RWPE1 (cell line): Measurements from ENCODE around the gene DTWD2.
A peak's percentile ranks its signal among the peaks of the same experiment; 100 is the strongest.
"Not testable (repeated sequence)": the region's sequence is repeated elsewhere in the genome, so short reads cannot be mapped to it uniquely, and the experiment has no call there.

Source experiments
- CTCF ChIA-PET: fragments of 350-600 bp; sonication (Branson Sonifier 250); formaldehyde crosslinking; extraction: SDS; loops from one replicate; lab custom pipeline; 2021; lab: Yijun Ruan, JAX
- POLR2A ChIA-PET: fragments of 400-600 bp; formaldehyde crosslinking; extraction: SDS; loops from one replicate; lab custom pipeline; 2020; ENCODE audit warnings: antibody characterized with exemption; ENCODE audit not compliant: low non-redundant PET; lab: Yijun Ruan, JAX
- DNase-seq: peaks from one replicate; pipeline ENCODE4 v3.0.0; 2012; ENCODE audit warnings: low spot score
- H3K27ac ChIP-seq: fragments of 450-650 bp; 2 replicates; pipeline ENCODE4 v1.5.1; 2017
- TF ChIP-seq, protein P1 (sequence below): fragments of 450-650 bp; conservative IDR thresholded peaks from 2 replicates; pipeline ENCODE4 v1.5.1; 2017; ENCODE audit warnings: low read depth, mild to moderate bottlenecking

DTWD2 gene

DNA sequence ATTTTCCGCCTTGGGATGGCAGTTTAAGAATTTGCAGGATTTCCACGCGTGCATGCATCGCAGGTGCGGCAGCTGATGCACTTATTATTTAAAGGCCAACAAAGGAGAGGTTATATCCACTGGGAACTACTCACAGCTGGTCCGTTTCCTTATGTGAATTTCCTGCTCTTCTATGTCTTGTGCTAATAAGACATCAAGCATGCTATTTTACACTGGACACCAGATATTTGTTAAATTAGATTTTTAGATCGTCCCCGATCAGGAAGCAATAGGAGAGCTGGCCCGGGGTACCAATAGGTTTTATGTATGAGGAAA, 476 bp upstream of the DTWD2 start:
- peak overlapping the region; percentile 92 for H3K27ac ChIP-seq
- ChIA-PET POLR2A (interaction anchor here (0.7 to 1.2 kb wide), 2 partner anchors 268 to 959 kb away, joined by 3 to 4 read pairs; no protein-coding TSS in a partner anchor), CTCF (interaction anchor here (0.6 to 3.3 kb wide), 14 partner anchors 14 to 1339 kb away, joined by 3 to 30 read pairs (median 3); no protein-coding TSS in a partner anchor)
- peak; percentile 22 for DNase-seq
- TF ChIP-seq, protein P1, sequence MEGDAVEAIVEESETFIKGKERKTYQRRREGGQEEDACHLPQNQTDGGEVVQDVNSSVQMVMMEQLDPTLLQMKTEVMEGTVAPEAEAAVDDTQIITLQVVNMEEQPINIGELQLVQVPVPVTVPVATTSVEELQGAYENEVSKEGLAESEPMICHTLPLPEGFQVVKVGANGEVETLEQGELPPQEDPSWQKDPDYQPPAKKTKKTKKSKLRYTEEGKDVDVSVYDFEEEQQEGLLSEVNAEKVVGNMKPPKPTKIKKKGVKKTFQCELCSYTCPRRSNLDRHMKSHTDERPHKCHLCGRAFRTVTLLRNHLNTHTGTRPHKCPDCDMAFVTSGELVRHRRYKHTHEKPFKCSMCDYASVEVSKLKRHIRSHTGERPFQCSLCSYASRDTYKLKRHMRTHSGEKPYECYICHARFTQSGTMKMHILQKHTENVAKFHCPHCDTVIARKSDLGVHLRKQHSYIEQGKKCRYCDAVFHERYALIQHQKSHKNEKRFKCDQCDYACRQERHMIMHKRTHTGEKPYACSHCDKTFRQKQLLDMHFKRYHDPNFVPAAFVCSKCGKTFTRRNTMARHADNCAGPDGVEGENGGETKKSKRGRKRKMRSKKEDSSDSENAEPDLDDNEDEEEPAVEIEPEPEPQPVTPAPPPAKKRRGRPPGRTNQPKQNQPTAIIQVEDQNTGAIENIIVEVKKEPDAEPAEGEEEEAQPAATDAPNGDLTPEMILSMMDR = no peak

DNA sequence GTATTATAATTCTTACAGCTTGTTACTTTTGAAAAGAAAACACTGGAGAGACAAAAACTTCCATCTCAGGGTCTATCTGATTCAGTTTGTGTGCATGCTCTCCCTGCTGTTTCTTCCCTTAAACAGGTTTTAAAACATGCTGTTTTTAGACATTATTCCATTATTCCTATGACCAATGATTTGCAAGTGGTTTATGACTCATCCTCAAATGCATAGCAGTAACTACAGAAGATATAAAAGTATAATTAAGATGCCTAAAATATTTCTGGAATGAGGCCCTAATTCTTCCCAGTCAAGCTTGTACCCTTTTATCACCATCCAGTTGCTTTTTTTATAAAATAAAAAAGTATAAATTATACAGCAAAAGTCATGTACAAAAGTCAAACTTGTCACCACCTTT, 3.7 kb downstream of the DTWD2 start:
- ChIA-PET POLR2A (interaction anchor here (0.7 kb wide), 1 partner anchor 256 kb away, joined by 3 read pairs; no protein-coding TSS in a partner anchor), CTCF (interaction anchor here (0.8 kb wide), 1 partner anchor 428 kb away, joined by 4 read pairs; no protein-coding TSS in a partner anchor)
- TF ChIP-seq, protein P1 = no peak
- peak; percentile 41 for DNase-seq
- no peak overlapping the region for H3K27ac ChIP-seq

DNA sequence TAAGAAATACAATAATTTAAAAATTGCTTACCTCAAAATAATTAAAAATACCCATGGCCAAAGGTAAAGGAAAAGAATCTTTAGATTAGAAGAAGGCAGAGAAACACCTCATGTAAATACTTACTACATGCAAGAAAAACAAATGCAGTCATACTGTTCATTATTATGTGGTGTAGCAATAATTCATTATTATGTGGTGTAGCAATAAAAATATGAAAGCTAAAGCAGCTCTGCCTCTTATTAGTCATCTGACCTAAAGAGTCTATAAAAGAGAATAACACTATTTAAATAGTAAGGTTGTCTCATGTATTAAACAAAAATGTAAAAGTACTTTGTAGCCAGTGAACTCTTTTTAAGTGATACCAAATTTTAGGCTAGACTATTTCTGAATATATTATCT, 6.6 kb downstream of the DTWD2 start:
- peak; percentile 30 for DNase-seq
- no peak overlapping the region for H3K27ac ChIP-seq
- TF ChIP-seq, protein P1 = no peak
- POLR2A ChIA-PET = no interaction called here
- CTCF ChIA-PET = interaction anchor here (0.5 to 0.6 kb wide), 2 partner anchors 87 to 357 kb away, joined by 3 to 5 read pairs; no protein-coding TSS in a partner anchor

DNA sequence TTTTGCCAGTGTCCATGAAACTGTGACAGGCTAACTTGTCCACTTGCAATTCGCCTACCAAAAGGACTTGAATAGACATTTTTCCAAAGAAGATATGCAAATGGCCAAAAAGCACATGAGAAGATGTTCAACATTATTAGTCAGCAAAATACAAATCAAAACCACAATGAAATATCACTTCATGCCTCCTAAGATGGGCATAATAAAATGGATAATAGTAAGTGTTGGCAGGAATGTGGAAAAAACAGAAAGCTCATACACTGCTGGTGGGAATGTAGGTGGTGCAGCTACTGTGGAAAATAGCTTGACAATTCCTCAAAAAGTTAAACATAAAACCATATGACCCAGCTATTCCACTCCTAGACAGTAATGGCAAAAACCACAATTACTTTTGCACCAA, 7.9 kb downstream of the DTWD2 start:
- no peak overlapping the region for H3K27ac ChIP-seq
- TF ChIP-seq, protein P1 = no peak
- POLR2A ChIA-PET = no interaction called here
- no peak for DNase-seq
- CTCF ChIA-PET = interaction anchor here (0.6 kb wide), 1 partner anchor 1396 kb away, joined by 4 read pairs; no protein-coding TSS in a partner anchor

DNA sequence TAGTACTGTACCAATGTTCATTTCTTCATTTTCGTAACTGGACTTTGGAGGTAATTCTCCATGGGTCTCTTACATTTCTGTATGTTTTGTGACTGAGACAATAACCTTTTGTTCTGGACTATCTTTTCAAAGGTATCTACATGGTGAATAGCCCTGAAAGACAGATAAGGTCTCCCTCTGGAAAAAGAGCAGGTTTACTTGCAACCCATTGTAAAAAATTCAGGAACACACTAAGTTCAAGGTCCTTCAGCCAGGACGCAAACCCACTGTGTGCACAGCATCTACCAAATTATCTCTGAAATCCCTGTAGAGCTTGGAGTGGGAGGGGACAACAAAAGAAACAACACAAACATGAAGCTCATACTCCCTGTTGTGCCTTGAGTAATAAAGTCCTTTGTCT, 8.3 kb downstream of the DTWD2 start:
- no peak for DNase-seq
- ChIA-PET POLR2A (no interaction called here), CTCF (interaction anchor here (0.6 kb wide), 1 partner anchor 1396 kb away, joined by 4 read pairs; no protein-coding TSS in a partner anchor)
- TF ChIP-seq, protein P1 = no peak
- no peak overlapping the region for H3K27ac ChIP-seq

DNA sequence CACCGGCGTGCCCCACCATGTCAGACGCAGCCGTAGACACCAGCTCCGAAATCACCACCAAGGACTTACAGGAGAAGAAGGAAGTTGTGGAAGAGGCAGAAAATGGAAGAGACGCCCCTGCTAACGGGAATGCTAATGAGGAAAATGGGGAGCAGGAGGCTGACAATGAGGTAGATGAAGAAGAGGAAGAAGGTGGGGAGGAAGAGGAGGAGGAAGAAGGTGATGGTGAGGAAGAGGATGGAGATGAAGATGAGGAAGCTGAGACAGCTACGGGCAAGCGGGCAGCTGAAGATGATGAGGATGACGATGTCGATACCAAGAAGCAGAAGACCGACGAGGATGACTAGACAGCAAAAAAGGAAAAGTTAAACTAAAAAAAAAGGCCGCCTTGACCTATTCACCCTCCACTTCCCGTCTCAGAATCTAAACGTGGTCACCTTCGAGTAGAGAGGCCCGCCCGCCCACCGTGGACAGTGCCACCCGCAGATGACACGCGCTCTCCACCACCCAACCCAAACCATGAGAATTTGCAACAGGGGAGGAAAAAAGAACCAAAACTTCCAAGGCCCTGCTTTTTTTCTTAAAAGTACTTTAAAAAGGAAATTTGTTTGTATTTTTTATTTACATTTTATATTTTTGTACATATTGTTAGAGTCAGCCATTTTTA, 14.4 kb downstream of the DTWD2 start:
- CTCF ChIA-PET, DNase-seq, H3K27ac ChIP-seq, POLR2A ChIA-PET: not testable (repeated sequence)

DNA sequence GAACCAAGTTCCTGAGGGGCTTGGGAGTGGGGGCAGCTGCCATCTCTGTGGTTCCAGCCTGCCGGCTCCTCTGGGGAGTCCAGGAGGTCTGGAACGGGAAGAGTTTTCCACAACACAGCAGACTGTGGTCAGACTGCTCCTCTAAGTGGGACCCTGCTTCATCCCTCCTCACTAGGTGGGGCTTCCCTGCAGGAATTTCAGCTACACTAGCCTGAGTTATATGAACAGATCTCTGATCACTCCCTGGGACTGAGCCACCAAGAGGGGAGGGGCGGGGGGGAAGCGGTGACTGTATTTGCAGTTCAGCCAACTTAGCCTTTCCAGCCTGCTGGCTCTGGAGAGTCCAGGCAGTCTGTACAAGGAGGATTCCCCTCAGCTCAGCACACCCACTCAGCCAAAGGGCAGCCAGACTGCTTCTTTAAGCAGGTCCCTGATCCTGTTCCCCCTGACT, 19.4 kb downstream of the DTWD2 start:
- TF ChIP-seq, protein P1 = no peak
- POLR2A ChIA-PET = no interaction called here
- CTCF ChIA-PET = no interaction called here
- DNase-seq = no peak
- no peak overlapping the region for H3K27ac ChIP-seq
